Placental pericyte (primary cell): ENCODE measurements around the gene PCSK1. TPM values are rescaled to one million over a fixed set of nuclear protein-coding genes. Genes with fewer than 3 reads are reported as not detected.

Experiments used
- total RNA-seq: library from RNA; depleted of rRNA; stranded (reverse); fragments of >200 nt; gene quantifications from 2 replicates; pipeline ENCODE4 v1.2.3, GENCODE V29; 2012

The PCSK1 gene
- total RNA-seq = under 0.01 TPM in 1 of 2 replicates, not detected in the other

GRCh38 chr5:96433066-96433447 lies at the start of gene PCSK1:
Gene PCSK1 (minus strand): TSS chr5:96433248. CDS start chr5:96433042, 206 bp downstream.

Other genes starting within 250 kb of the PCSK1 start
- gene CAST, start 229.1 kb upstream of the PCSK1 start, total RNA-seq = 220 and 239 TPM in 2 replicates